ENCODE measurements around the gene TREX2. TPM values are rescaled to one million over a fixed set of nuclear protein-coding genes. Genes with fewer than 3 reads are reported as not detected.

TREX2 gene
- total and polyA plus RNA-seq, 4 donors: 0.61 to 1.2 (median 0.64) TPM

- H3K9ac ChIP-seq (ENCODE audit: insufficient read depth in 1 of 2, low read length in 2 of 2): peak overlapping the region in 1 of 2 donors; percentile 49
- TF ChIP-seq CTCF (IDR thresholded peaks at IDR 0.05; ENCODE audit: control extremely low read depth, extremely low read depth): no peak
- DNase-seq (no peak), ATAC-seq (ENCODE audit: insufficient read depth, low FRiP score) (no peak)
- H3K4me1 ChIP-seq (ENCODE audit: control insufficient read depth in 5 of 5, insufficient read depth in 5 of 5, low read length in 5 of 5): peaks cover 0 to 71% (median 18%) of the 10 kb centered on the region in 5 donors
- H3K4me3 ChIP-seq: no peak overlapping the region
- H3K9me3 ChIP-seq (ENCODE audit: control insufficient read depth in 4 of 4, insufficient read depth in 3 of 4, low read length in 3 of 4): no peaks in the 10 kb centered on the region
- WGBS, 2 donors: 56 to 60% methylated on average over 5 to 11 of the region's 11 CpGs
- no peaks in the 10 kb centered on the region for H3K36me3 ChIP-seq (ENCODE audit: control insufficient read depth in 4 of 4, insufficient read depth in 4 of 4, low read length in 4 of 4)
- H3K27ac ChIP-seq (ENCODE audit: low read depth in 1 of 2, low read length in 1 of 2): peak overlapping the region; percentile 35 to 44
- no peaks in the 10 kb centered on the region for H3K27me3 ChIP-seq (ENCODE audit: control insufficient read depth in 3 of 3, insufficient read depth in 3 of 3, low read length in 2 of 3)
These were observed 41.8 kb upstream of the TREX2 start for GRCh38 chrX:153487590-153488071.

GRCh38 chrX:153486171-153486570 lies 40.3 kb upstream of the TREX2 start:
- 76 to 88% methylated on average over 7 to 10 of the region's 10 CpGs for WGBS, 2 donors
- Histone ChIP-seq H3K4me1 (ENCODE audit: control insufficient read depth in 5 of 5, insufficient read depth in 5 of 5, low read length in 5 of 5) (peaks cover 0 to 59% (median 14%) of the 10 kb centered on the region in 5 donors), H3K27me3 (ENCODE audit: control insufficient read depth in 3 of 3, insufficient read depth in 3 of 3, low read length in 2 of 3) (no peaks in the 10 kb centered on the region), H3K36me3 (ENCODE audit: control insufficient read depth in 4 of 4, insufficient read depth in 4 of 4, low read length in 4 of 4) (no peaks in the 10 kb centered on the region), H3K4me3 (no peak overlapping the region), H3K9me3 (ENCODE audit: control insufficient read depth in 4 of 4, insufficient read depth in 3 of 4, low read length in 3 of 4) (peaks cover 0 to 2% (median 0%) of the 10 kb centered on the region in 4 donors), H3K9ac (ENCODE audit: insufficient read depth in 1 of 2, low read length in 2 of 2) (no peak overlapping the region), H3K27ac (ENCODE audit: low read depth in 1 of 2, low read length in 1 of 2) (no peak overlapping the region)
- TF ChIP-seq CTCF (IDR thresholded peaks at IDR 0.05; ENCODE audit: control extremely low read depth, extremely low read depth): no peak
- DNase-seq (peak in 2 of 3 donors; percentile 39 to 59), ATAC-seq (ENCODE audit: insufficient read depth, low FRiP score) (no peak)

- 75 to 78% methylated on average over 15 to 30 of the region's 30 CpGs for WGBS, 2 donors
- H3K36me3 ChIP-seq (ENCODE audit: control insufficient read depth in 4 of 4, insufficient read depth in 4 of 4, low read length in 4 of 4): no peaks in the 10 kb centered on the region
- no peak overlapping the region for H3K9ac ChIP-seq (ENCODE audit: insufficient read depth in 1 of 2, low read length in 2 of 2)
- no peak overlapping the region for H3K4me3 ChIP-seq
- H3K4me1 ChIP-seq (ENCODE audit: control insufficient read depth in 5 of 5, insufficient read depth in 5 of 5, low read length in 5 of 5): peaks cover 0 to 52% (median 14%) of the 10 kb centered on the region in 5 donors
- H3K27ac ChIP-seq (ENCODE audit: low read depth in 1 of 2, low read length in 1 of 2): no peak overlapping the region
- ATAC-seq (ENCODE audit: insufficient read depth, low FRiP score) (no peak), DNase-seq (no peak)
- peaks cover 0 to 2% (median 0%) of the 10 kb centered on the region in 4 donors for H3K9me3 ChIP-seq (ENCODE audit: control insufficient read depth in 4 of 4, insufficient read depth in 3 of 4, low read length in 3 of 4)
- no peaks in the 10 kb centered on the region for H3K27me3 ChIP-seq (ENCODE audit: control insufficient read depth in 3 of 3, insufficient read depth in 3 of 3, low read length in 2 of 3)
- no peak for TF ChIP-seq CTCF (IDR thresholded peaks at IDR 0.05; ENCODE audit: control extremely low read depth, extremely low read depth)
These were observed 39.7 kb upstream of the TREX2 start for GRCh38 chrX:153485396-153486080.

Measured in lung (tissue), 12 donors.